Fibroblast of the conjunctiva (primary cell): ENCODE measurements around the gene RGS8.

Experiments
- DNase-seq: peaks from one replicate; pipeline ENCODE4 v3.0.0-alpha.2; 2010; ENCODE audit warnings: low read depth

The RGS8 gene, protein sequence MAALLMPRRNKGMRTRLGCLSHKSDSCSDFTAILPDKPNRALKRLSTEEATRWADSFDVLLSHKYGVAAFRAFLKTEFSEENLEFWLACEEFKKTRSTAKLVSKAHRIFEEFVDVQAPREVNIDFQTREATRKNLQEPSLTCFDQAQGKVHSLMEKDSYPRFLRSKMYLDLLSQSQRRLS

DNA sequence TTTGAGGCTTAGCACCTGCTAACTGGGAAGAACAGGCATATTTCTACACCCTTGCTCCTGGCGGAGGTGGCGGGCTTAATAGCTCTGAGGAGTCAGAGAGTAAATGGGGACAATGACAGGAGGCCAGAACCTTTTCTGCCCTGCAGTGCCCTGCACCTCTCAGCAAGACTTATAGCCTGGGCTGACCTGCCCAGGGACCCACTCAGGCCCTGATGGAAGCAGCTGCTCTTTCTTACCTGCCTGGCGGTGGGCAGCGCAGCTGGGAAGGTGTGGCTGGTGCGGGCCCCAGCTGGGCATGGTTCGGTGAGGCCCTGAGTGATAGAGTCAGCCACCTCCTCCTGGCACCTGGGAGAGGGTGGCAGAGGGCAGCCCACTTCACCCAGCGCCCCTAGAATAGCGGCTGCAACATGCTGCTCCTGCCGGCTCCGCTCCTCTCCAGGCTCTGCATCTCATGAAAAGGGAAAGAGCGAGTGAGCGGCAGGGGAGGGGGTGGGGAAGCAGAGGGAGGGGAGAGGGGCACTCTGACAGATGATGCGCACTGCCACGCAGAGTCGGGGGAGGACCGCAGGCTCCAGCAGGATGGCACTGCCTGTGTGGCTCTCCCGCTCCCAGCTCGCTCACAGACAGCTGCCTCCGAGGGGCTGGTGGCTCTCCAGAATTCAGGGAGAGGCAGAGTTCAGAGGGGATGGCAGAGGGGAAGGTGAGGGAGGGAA, at the start of gene RGS8:
TSS of gene RGS8 (minus strand) at position 472 of the 713 bp plus-strand sequence. CDS start 14,938 bp downstream, outside the sequence.
- DNase-seq, result no peak

DNA sequence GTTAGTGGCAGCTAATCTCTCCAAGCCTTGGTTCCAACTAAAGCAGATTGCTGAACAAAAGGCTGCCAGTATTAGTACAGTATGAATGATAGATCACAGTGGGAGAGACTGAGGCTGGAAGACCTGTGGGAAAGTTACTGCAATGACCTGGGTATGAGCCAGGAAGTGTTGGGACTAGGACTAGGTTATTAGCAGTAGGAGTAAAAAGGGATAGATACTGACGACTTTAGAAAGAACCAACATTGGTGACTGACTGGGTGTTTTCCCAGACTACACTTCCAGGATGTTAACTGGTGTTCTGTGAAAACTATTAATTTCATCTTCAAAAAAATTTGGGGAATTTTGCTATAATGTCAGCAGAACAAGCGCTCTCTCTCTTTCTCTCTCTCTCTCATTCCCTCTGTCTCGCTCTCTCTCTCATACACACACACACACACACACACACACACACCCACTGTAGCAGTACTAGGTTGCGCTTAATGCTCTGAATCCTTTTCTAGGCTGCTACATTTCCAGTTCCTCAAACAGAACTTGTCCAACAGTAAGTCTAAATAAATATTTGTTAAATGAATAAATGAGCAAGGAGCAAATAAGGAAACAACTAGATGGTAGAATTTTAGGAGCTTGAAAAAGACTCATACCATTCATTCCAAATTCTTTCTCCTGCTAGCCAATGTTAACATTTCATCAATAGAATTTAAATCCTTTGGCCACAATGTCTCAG, 47.6 kb upstream of the RGS8 start:
- no peak for DNase-seq

DNA sequence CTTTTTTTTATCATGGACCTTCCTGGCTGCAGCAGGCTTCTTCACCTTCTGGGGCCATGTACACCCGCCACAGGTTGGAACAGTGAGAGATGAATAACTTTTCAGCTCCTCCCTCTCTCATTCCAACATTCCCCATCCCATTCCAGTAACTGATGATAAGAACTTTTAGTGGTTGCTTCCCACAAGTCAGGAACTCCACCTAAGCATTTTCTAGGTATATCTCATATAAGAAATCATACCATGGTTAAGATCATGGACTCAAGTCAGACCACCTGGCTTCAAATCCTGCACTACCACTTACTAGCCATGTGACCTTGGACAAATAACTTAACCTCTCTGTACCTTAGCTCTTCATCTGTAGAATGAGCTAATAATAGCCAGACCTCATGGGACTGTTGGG, 42.5 kb upstream of the RGS8 start:
- DNase-seq, result no peak

DNA sequence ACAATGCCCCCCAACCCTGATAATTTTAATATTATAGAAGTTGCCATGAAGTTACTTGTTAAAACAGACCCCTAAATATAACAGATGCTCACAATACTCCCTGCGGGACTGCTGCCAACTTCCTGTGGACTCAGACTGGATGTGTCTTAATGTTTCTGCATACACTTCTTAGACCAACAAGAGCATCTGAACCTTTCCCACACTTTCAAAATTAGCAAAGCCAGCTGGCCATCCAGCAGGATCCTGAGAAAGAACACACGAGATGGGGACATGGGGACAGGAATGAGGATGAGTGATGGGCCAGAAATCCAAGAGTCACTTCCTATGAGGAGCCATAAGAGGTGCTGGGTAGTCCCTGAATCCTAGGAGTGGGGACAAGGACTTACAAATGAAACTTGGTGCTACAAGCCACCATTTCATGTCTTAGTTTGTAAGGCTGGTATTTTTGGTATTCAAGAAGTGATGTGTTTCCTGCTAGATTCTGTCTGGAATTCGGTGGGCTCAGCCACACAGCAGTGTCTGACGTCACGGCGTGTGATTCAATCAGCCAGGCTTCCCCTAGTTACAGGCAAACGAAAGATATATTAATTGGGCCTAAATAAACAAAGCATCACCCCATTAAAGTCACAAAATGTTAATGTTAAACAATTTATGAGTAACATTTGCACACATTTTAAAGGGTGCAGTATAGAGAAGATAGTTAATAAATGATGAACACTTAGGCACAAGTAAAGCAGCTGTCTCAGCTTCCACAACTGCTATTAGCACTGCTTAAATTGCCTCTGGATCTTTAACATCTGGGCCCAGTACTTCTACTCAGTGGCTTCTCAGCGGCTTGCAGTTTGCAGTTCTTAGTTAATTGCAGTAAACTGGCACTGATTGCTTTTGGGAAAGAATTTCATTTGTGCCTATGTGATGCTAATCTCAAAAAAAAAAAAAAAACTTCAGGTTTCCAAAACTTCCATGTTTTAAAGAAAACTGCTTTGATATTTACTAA, 41.2 kb upstream of the RGS8 start:
- DNase-seq, result no peak

DNA sequence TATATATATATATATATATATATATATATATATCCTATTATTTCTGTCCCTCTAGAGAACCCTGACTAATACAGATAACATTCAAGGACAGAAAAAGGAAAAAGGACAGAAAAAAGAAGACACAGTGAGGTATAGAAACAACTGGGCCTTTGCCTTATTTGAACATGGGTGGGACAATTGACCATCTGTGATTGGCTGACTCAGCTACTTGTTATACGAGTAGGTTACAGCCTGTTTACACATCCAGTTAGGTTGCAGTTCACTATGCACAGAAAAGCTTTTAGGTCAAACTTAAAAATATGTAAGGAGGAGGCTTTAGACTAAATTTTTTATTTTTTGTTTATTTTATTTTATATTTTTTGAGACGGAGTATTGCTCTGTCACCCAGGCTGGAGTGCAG, 39.8 kb upstream of the RGS8 start:
- DNase-seq, result no peak

DNA sequence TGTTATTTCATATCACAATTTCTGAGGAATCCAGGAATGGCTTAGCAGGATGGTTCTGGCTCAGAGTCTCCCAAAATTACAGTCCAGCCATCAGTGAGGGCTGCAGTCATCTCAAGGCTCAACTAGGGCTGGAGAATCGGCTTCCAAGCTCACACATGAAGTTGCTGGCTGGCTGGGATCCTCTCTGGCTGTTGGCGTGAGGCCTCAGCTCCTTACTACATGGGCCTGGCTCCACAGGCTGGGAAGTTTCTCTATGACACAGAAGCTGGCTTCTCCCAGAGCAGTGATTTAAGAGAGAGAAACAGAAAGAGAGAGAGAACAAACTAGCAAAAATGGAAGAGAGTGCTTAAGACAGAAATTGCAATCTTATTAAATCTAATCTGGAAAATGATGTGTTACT, 38.8 kb upstream of the RGS8 start:
- no peak for DNase-seq

DNA sequence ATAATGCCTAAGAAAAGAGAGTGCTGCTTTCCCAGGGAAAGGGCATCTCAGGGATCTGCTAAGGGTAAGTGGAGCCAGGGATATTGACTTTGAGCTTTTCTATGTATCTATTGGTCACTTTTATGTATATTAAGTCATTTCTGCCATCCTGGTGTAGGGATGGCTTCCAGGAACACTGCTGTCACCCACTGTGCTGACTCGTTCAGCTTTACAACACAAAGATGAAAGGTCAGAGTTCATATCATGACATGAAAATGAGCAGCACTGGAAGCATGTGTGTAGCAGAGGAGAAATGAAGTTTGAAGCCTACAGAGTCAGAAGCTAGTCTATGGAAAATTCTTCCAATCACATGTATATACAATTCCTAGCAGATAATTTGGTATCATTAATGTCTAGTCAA, 37.1 kb upstream of the RGS8 start:
- DNase-seq, result no peak

DNA sequence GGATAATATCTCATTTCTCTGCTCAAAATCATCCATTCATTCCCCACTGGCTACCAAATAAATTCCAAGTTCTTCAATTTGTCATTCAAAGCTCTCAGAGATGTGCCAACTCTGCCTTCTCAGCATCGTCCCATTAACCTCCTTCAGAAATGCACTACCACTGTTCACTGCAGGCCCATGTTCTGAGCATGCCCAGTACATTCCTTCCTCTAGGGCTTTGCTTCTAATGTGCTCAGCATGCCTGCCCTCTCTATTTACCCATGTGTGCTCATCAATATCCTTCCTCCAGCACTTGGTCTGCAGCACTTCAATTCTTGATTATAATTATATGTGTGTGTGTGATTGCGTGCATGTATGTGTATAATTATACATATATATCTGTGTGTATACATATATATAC, 36.1 kb upstream of the RGS8 start:
- no peak for DNase-seq

DNA sequence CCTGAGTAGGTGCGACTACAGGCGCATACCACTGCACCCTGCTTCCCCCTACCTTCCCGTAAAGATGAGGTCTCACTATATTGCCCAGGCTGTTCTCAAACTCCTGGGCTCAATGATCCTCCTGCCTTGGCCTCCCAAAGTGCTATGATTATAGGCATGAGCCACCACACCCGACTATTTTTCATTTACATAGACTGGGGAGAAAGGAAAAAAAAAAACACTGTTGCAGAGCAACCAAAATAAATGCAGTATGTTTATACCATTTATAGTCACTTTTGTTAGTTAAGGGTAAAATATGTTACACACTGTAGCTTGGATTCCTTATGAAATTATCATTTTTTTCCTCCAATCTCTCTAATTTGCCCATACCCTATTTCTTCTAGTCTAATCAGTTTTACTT, 35.2 kb upstream of the RGS8 start:
- DNase-seq, result no peak

DNA sequence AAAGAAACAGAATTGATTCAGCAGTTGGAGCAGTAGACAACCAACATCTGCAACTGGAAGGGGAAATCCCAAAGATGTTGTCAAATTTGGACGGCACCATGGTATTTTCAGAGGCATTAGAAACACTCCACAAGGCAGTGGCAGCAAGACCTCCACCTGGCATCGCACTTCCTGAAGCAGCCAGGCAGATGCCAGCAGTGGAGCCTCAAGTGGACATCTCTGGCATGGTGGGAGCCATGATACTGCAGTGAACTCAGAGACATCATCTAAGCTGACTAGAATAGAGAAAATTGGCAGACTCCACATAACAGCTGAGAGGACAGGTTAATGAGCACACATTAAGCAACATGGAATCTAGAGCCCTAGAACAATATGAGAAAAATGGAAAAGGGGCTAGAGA, 33.9 kb upstream of the RGS8 start:
- no peak for DNase-seq

DNA sequence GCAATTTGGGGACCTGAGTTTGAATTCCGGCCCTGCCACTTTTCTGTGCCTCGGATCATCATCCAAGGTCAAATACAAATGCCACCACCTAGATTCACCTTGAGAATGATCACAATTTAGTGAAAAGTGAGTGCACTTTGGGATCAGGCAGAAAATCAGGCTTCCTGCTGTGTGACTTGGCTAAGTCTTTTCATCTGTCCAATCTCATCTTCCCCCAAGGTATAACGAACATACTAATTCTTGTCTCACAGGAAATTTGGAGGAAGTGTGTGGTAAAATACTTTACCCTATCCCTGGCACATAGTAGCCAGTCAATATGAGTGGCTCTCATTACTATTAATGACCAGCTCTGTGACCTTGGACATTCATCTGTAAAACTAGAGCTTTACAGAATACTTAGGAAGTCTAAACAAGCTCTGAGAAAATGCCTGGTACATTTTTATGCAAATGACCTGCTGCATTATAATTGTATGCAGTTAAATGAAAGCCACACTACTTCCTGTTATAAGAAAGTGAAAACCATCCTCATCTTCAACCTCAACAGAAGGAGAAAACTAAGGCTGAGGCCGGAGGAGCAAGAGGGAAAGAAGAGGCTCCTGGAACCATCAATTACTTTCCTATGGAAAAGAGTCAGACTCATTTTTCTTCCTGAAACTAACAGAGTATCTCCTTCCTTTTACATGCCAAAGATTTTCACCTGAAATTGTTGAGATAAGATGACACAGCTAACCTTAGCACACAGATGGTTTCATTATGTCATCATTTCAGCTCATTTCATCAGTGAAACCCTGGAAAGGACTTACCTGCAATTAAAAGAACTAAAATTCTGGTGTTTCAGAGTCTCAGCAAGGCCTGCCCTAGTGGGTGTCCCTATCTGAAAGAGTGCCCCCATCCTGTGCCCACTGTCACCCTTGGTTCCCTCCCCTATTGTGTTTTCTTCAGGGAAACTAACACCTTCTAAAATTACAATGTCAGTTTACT, 32.6 kb upstream of the RGS8 start:
- no peak for DNase-seq

DNA sequence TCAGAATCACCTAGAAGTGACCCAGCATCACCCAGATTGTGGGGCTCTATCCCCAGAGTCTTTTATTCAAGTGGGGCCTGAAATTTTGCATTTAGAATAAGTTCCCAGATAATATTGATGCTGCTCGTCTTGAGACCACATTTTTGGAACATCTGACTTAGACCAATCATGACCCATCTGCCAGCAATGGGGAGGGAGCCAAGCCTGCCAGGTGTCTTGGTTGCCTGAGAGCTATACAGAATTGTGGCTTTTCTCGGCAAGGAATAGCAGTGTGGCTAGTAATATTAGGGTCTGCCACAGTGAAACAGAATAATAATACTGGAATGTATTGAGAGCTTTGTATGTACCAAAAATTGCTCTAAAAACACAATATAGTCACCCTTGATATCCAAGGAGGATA, 31.1 kb upstream of the RGS8 start:
- no peak for DNase-seq

DNA sequence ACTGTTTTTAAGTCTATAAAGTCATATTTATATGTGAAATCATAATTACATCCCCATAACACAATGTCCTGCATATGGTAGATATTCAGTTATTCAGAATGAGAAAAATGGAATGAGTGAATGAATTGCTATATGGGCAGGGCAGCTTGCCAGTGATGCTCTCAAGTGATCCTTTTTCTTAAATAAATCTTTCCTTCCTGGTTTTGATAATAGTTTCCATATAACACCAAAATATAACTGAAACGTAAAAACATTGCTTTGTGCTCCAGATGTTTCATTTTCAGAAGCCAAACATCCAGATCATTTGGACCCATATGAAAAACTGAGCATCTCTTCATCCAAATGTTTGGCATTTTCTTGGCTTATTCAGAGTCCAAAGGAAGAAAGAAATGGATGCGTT, 30.2 kb upstream of the RGS8 start:
- DNase-seq, result no peak

DNA sequence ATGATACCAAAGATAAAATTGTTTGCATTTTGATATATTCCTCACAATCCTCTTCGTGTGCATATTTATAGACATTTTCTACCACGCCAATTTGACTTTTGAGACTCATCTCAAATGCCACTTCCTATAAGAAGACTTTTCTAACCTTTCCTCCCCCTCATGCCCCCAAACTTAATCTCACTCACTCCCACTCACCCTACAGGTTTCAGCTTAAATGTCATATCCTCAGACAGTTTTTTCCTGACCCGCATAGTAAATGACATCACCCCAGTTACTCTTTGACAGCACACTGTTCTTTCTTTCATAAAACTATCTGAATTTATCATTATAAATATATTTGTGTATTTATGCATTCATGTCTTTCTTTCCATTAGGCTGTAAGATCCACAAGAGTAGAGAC, 29.6 kb upstream of the RGS8 start:
- DNase-seq, result no peak

DNA sequence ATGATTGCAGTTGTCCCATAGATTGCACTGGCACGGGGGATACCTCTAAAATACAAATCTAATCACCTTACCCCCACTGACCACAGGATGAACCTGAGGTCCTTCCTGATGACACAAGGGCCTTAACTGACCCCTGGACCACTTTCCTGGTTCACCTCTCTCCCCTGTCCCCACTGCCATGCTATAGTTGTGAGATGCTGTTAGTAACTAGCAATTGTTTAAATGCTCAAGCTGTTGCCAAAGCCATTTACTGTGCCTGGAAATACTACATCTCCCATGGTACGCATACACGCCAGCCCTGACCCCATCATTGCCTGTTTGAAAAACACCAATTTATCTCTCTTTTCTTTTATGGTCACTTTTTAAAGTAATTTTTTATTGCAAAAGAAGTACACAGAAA, 29.1 kb upstream of the RGS8 start:
- DNase-seq, result no peak

DNA sequence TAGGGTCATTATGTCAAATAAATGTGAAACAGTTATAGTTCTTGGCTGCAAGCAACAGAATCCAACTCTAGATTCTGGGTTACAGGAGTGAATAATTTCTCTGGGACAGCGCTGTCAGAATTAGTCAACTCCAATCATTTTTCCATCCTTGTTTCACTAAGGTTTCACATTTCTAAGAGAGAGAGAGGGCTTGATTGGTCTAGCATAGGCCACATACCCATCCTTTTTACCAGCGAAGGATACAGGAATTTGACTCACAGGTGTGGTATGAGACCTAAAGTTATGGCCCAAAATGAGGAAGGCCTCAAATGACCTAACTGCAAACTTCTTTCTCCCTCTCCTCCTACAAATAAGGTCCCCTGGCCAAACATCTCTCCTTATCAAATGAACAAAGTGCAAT, 25.5 kb upstream of the RGS8 start:
- DNase-seq, result no peak

DNA sequence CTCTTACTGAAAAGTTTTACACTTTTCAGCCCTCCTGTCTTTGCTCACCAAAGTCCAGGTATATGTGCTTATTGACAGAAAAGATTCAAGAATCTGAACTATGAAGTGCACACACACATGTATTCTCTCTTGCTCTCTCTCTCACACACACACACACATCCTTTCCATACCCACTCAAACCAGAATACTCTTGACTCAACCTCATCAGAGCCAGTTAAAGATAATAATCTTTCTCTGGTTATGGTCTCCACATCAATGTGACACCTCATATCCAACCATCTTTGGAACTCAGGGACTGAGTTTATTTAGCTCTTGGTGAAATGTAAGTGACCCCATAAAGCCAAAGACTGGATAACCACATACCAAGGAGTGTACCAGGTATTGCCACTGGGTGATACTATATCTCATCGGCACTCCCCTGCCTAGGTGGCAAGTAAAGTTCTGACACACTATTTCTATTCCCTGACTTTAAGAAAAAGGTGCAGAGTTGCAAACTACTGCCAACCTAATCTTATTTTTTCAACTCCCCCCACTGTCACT, 24.9 kb upstream of the RGS8 start:
- DNase-seq, result no peak

DNA sequence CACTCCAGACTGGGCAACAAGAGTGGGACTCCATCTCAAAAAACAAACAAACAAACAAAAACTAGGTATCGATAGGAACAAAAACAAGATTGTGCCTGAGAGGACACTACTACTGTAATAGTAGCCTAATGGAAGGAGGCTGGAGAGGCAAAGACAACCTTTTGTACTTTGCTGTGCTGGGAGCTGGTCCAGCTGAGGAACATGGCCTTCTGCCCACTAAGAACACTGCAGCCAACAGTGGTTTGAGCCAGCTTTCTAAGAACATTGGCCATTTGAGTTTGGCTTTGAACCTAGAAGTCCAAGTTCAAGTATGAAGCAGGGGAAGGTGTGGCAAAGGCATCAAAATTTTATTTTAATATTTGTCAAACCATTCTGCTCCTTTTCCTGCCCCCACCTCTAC, 22.7 kb upstream of the RGS8 start:
- peak; percentile 29 for DNase-seq

DNA sequence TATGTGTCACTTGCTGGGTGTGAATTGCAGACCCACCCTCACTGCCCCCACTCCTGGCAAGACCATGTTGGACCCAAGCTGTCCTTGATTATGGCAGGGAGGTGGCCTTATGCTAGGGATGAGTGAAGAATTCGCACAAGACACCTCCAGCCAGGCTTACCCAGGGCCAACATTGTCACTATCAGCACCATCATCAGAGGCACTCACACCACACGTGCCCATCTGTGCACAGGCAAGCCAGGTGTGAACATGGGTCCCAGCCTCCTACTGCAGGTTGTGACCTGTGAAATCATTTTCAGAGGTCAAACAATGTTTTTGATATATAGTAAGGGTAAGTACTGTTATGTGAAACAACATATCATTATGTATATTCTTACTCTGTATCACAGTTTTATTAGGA, 20.3 kb upstream of the RGS8 start:
- no peak for DNase-seq

DNA sequence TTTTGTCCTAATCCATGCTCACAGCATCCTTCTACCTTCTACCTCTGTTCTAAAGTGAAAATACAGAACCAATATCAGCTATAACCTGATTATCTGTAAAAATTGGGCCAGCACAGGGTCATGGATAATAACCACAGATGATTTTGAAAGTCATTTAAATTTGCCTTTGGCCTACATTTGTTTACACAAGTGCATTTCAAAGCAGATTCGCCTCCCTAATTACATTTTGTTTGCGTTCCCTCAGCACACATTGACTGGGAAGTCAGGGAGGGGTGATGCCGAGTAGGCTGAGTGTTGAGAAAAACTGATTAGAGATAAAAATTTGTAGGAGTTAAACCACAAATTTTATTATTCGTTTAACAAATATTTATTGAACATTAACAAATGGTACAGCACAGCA, 19.2 kb upstream of the RGS8 start:
- DNase-seq, result no peak
